HepG2 (cell line): ENCODE results near the gene LGALS8. TPM values are rescaled to one million over a fixed set of nuclear protein-coding genes. Genes with fewer than 3 reads are reported as not detected.
A peak's percentile ranks its signal among the peaks of the same experiment; 100 is the strongest.

Experiments used
- ATAC-seq: fragments of 200-7000 bp; cut with Tn5 transposase; 3 replicates; pipeline ENCODE4 v1.9.1; 2020; ENCODE audit warnings: mild to moderate bottlenecking, moderate library complexity
- BruUV-seq: library from RNA; stranded (reverse); fragments of 400-500 nt; replicated peaks from 2 replicates; lab custom pipeline; 2021; lab: Mats Ljungman, UMichigan
- CTCF ChIA-PET: fragments of 300-600 bp; formaldehyde crosslinking; extraction: SDS; loops from one replicate; lab custom pipeline; 2021; ENCODE audit warnings: low total read pairs, inconsistent platforms, low intra/inter-chr PET ratio; lab: Yijun Ruan, JAX
- POLR2A ChIA-PET: fragments of 350-600 bp; sonication (Branson Sonifier 250); formaldehyde crosslinking; loops from one replicate; lab custom pipeline; 2020; ENCODE audit warnings: antibody characterized with exemption, inconsistent platforms; lab: Yijun Ruan, JAX
- DNase-seq: peaks from one replicate; pipeline ENCODE4 v3.0.0-alpha.2; 2015; ENCODE audit warnings: low spot score
- FAIRE-seq: peaks from 3 replicates; lab custom pipeline; 2011; peaks lifted over from hg19 to GRCh38; lab: Jason Lieb, UNC
- H2AFZ ChIP-seq: one replicate; pipeline ENCODE4 v1.6.1; 2011; ENCODE audit warnings: low read length, inconsistent platforms
- H3K27ac ChIP-seq: fragments of 300-600 bp; 3 replicates; pipeline ENCODE4 v1.8.0; 2011; ENCODE audit warnings: mixed run types, mild to moderate bottlenecking, mixed read lengths, low read length, inconsistent platforms; ENCODE audit not compliant: insufficient read depth; ENCODE audit errors: extremely low read length
- H3K27me3 ChIP-seq, 2 experiments: fragments of 200-600 bp in 1 of 2; 2 replicates in 1 of 2; 3 replicates in 1 of 2; pipeline versions ENCODE4 v1.6.0 to v1.8.0; 2011; ENCODE audit warnings: low read length in 2 of 2, mild to moderate bottlenecking in 2 of 2, moderate library complexity in 2 of 2, inconsistent platforms in 1 of 2; ENCODE audit not compliant: insufficient read depth in 2 of 2, control insufficient read depth in 1 of 2
- H3K36me3 ChIP-seq, 2 experiments: fragments of 200-600 bp in 1 of 2; replicated peaks in 1 of 2; 2 replicates in 1 of 2; 3 replicates in 1 of 2; pipeline versions ENCODE4 v1.5.1 to v1.8.0; 2011; ENCODE audit warnings: low read length in 2 of 2, inconsistent platforms in 1 of 2; ENCODE audit not compliant: insufficient read depth in 2 of 2, control insufficient read depth in 1 of 2
- H3K4me1 ChIP-seq: 2 replicates; pipeline ENCODE4 v1.5.1; 2012; ENCODE audit warnings: low read length, inconsistent platforms; ENCODE audit not compliant: insufficient read depth
- H3K4me2 ChIP-seq: 2 replicates; pipeline ENCODE4 v1.6.0; 2011; ENCODE audit warnings: low read depth, low read length, inconsistent platforms
- H3K4me3 ChIP-seq, 3 experiments: fragments of 200-600 bp in 1 of 3; sonication (generic), shearing (Covaris generic) in 1 of 3; replicated peaks in 1 of 3; 2 replicates each; pipeline ENCODE4 v1.5.1; 2011 to 2016; ENCODE audit warnings: low read length in 3 of 3, inconsistent platforms in 2 of 3, low read depth in 2 of 3, mild to moderate bottlenecking in 2 of 3, control low read depth in 1 of 3, mixed read lengths in 1 of 3; ENCODE audit not compliant: insufficient read depth in 1 of 3
- H3K79me2 ChIP-seq: one replicate; pipeline ENCODE4 v1.6.1; 2011; ENCODE audit warnings: low read length, inconsistent platforms; ENCODE audit not compliant: insufficient read depth
- H3K9ac ChIP-seq: 2 replicates; pipeline ENCODE4 v1.6.0; 2011; ENCODE audit warnings: mild to moderate bottlenecking, low read depth, low read length, inconsistent platforms; ENCODE audit not compliant: insufficient read depth
- H3K9me3 ChIP-seq: 2 replicates; pipeline ENCODE4 v1.5.1; 2012; ENCODE audit warnings: mild to moderate bottlenecking, low read length
- H4K20me1 ChIP-seq: 2 replicates; pipeline ENCODE4 v1.6.0; 2011; ENCODE audit warnings: inconsistent platforms, mild to moderate bottlenecking, low read length, moderate library complexity; ENCODE audit not compliant: insufficient read depth
- CBX2 ChIP-seq, 2 experiments: fragments of 200-600 bp in 1 of 2; sonication (generic); formaldehyde crosslinking in 1 of 2; IDR thresholded peaks; 2 replicates each; pipeline versions ENCODE4 v1.7.0 to v1.8.1; 2018 to 2022; ENCODE audit warnings: low read depth in 2 of 2, low read length in 1 of 2, mild to moderate bottlenecking in 1 of 2, missing genetic modification reagents in 1 of 2
- CTCF ChIP-seq: sonication (generic); formaldehyde crosslinking; IDR thresholded peaks from 2 replicates; pipeline ENCODE4 v1.5.0; 2020; ENCODE audit warnings: mild to moderate bottlenecking, missing genetic modification reagents, moderate library complexity
- NFIC ChIP-seq: IDR thresholded peaks from 2 replicates; pipeline ENCODE4 v1.6.1; 2012; ENCODE audit warnings: mild to moderate bottlenecking, low read length, inconsistent platforms
- PAXIP1 ChIP-seq: sonication (generic); formaldehyde crosslinking; conservative IDR thresholded peaks from 2 replicates; pipeline ENCODE4 v1.4.0; 2020; ENCODE audit warnings: mild to moderate bottlenecking, missing genetic modification reagents, moderate library complexity
- SAP130 ChIP-seq: IDR thresholded peaks from 2 replicates; pipeline ENCODE4 v1.6.1; 2016; ENCODE audit warnings: low read depth
- SIN3A ChIP-seq: IDR thresholded peaks from 2 replicates; pipeline ENCODE4 v1.6.1; 2011; ENCODE audit warnings: low read depth, mild to moderate bottlenecking, control low read depth, low read length, borderline replicate concordance
- SMARCC2 ChIP-seq: fragments of 450-650 bp; IDR thresholded peaks from 2 replicates; pipeline ENCODE4 v1.6.1; 2017; ENCODE audit warnings: antibody characterized with exemption, mild to moderate bottlenecking
- STAT6 ChIP-seq: sonication (generic); formaldehyde crosslinking; IDR thresholded peaks from 2 replicates; pipeline ENCODE4 v1.4.0; 2020; ENCODE audit warnings: missing genetic modification reagents, mild to moderate bottlenecking, borderline replicate concordance
- TFE3 ChIP-seq: IDR thresholded peaks from 2 replicates; pipeline ENCODE4 v1.6.1; 2016
- TMF1 ChIP-seq: sonication (generic); formaldehyde crosslinking; IDR thresholded peaks from 2 replicates; pipeline ENCODE4 v1.8.1; 2022; ENCODE audit warnings: low read depth, missing genetic modification reagents
- ZNF589 ChIP-seq: sonication (generic); formaldehyde crosslinking; conservative IDR thresholded peaks from 2 replicates; pipeline ENCODE4 v1.8.0; 2022; ENCODE audit warnings: mild to moderate bottlenecking, moderate library complexity, missing genetic modification reagents
- ZSCAN25 ChIP-seq: sonication (generic); formaldehyde crosslinking; IDR thresholded peaks from 2 replicates; pipeline ENCODE4 v1.8.0; 2022; ENCODE audit warnings: mild to moderate bottlenecking, missing genetic modification reagents
- WGBS: methylation state at CpG from one replicate; pipeline ENCODE4 v1.1.6; 2017; ENCODE audit warnings: low lambda C conversion rate; 5-methylcytosine and 5-hydroxymethylcytosine counted together
- in situ Hi-C: cut with HindIII; loops from 2 replicates; pipeline ENCODE4 v1.10.0; 2017; ENCODE audit warnings: low pct_unique_long_range_greater_than_20kb; ENCODE audit not compliant: extremely low pct_ligation_motif_present
- intact Hi-C: fragments of 100-400 bp; cut with micrococcal nuclease; formaldehyde crosslinking; loops from one replicate; pipeline ENCODE4 v1.10.0; 2022; ENCODE audit not compliant: unreplicated experiment
- polyA plus RNA-seq, 8 experiments: library from polyadenylated mRNA; depleted of rRNA in 3 of 8; stranded (reverse) in 7 of 8; unstranded in 1 of 8; fragments of >200 nt; fragmentation: Illumina TruSeq in 4 of 8; extraction: Trizol in 4 of 8; gene quantifications; 2 replicates each; pipeline versions ENCODE4 v1.2.1 to v1.2.3, GENCODE V29; 2011 to 2016; ENCODE audit warnings: low read depth in 4 of 8, missing spikeins in 1 of 8, mixed read lengths in 1 of 8; ENCODE audit not compliant: insufficient read depth in 1 of 8
- total RNA-seq, 5 experiments: library from RNA; depleted of rRNA; stranded (reverse); fragments of >200 nt; fragmentation: Illumina TruSeq; extraction: Trizol; gene quantifications; 2 replicates each; pipeline ENCODE4 v1.2.3, GENCODE V29; 2016; ENCODE audit warnings: low read depth in 1 of 5

LGALS8 gene
- total and polyA plus RNA-seq, 2 of the 13 experiments (the other 11 are each of a cell fraction or from before 2014, with no cell fraction given): 29.3 to 185 TPM

GRCh38 chr1:236494586-236495466 lies 29.0 kb upstream of the LGALS8 start:
- peak overlapping the region; percentile 88 for H3K27ac ChIP-seq
- no peaks in the 10 kb centered on the region for H3K27me3 ChIP-seq
- ChIA-PET CTCF (no interaction called here), POLR2A (interaction anchor here (0.8 to 2.1 kb wide), 9 partner anchors 8 to 50 kb away, joined by 3 to 12 read pairs (median 3); partner anchors contain the start of gene LGALS8)
- H3K4me2 ChIP-seq: peak overlapping the region; percentile 89
- FAIRE-seq: peak; percentile 90
- DNase-seq: peak; percentile 94
- H3K79me2 ChIP-seq: no peaks in the 10 kb centered on the region
- peaks cover 79% of the 10 kb centered on the region for H3K4me1 ChIP-seq
- H3K9ac ChIP-seq: peak overlapping the region; percentile 64
- WGBS: 4% methylated on average over 9 of the region's 10 CpGs
- peak; percentile 59 for ATAC-seq
- no peak overlapping the region for H2AFZ ChIP-seq
- no peaks in the 10 kb centered on the region for H3K36me3 ChIP-seq
- BruUV-seq: no TSS peak
- in situ Hi-C loops (loop anchor here (5.0 kb wide), 1 partner anchor 393 kb away; no protein-coding TSS in a partner anchor), intact Hi-C loops (loop anchor here (5.0 kb wide), 2 partner anchors 98 to 213 kb away; partner anchors contain the start of gene ERO1B)
- H3K9me3 ChIP-seq: no peaks in the 10 kb centered on the region
- no peaks in the 10 kb centered on the region for H4K20me1 ChIP-seq
- H3K4me3 ChIP-seq: peak overlapping the region; percentile 2 to 45 (median 41); a peak in 2 of 6 replicates
- peak; percentile 92 for TF ChIP-seq PAXIP1 (CRISPR knock-in tag)
- TF ChIP-seq NFIC: peak; percentile 80
- no peak for TF ChIP-seq CBX2 (IDR thresholded peaks at IDR 0.05; ENCODE audit: low read depth, low read length)
- no peak for TF ChIP-seq CBX2 (CRISPR knock-in tag; IDR thresholded peaks at IDR 0.05; ENCODE audit: low read depth)
- no peak for TF ChIP-seq SIN3A
- no peak for TF ChIP-seq SMARCC2
- no peak for TF ChIP-seq STAT6 (CRISPR knock-in tag)
- 0 out of 2 replicates have a peak, but pooled peaks have one; percentile 7 for TF ChIP-seq ZNF589 (CRISPR knock-in tag)
- TF ChIP-seq TFE3 (CRISPR knock-in tag): peak; percentile 57
- TF ChIP-seq SAP130: peak; percentile 70
- no peak for TF ChIP-seq TMF1 (CRISPR knock-in tag)
- TF ChIP-seq CTCF (CRISPR knock-in tag): no peak
- peak; percentile 31; the same call in 1 of the 2 replicates for TF ChIP-seq ZSCAN25 (CRISPR knock-in tag)
